HG03097 (cell line): ENCODE results near the gene LGR6.

Experiments used
- ATAC-seq: cut with Tn5 transposase; IDR thresholded peaks from one replicate; pipeline ENCODE4 v1.9.1; 2021; ENCODE audit not compliant: unreplicated experiment, low FRiP score

The LGR6 gene

DNA sequence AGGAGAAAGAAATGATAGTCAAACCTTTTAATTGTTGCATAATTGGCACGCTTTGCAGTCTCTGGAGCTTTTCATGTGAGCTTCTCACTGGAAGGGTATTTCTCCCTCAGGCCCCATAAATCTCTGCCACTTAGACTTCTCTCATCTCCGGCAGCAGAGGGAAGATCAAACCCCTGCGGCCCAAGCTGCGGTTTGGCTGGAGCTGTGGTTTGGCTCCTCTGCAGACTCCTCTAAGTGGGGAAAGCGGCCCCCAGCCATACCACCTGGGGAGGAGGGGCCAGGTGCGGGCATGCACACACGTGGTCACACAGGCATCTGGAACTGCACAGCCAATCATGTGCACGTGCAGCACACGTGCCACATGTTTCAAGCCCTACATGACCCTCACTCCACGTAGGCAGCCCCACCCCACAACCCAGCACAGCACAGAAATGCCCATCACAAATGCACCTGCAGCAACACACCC, 89.8 kb downstream of the LGR6 start:
- ATAC-seq = no peak

DNA sequence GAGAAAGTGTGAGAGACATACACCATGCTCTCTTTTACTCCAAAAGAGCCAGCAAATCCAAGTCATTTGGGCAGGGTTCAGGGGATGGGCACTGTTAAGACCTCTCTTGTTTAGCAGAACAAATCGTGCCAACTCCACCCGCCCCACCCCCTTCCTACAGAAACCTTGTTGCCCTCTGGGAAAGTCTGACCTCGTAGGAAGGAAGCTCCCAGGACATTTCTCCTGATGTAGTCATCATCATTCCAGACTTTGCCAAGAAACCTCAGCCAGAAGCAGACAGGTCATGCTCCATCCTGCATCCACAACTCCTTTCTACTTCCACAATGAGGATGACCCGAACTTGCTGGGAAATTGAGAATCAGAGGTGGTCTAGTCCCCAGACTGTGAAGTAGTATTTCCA, 90.4 kb downstream of the LGR6 start:
- no peak for ATAC-seq

DNA sequence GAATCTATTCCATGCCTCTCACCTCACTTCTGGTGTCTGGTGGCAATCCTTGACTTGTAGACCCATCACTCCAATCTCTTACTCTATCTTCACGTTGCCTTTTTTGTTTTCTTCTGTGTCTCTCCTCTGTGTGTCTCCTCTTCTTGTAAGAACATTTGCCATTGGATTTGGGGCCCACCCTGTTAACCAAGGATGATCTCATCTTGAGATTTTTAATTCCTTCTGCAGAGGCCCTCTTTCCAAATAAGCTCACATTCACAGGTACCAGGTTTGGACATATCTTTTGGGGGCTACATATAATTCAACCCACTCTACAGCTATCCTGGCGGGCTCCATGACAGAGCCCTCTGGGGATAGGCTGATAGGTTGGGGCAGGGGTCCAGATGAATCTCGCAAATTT, 92.3 kb downstream of the LGR6 start:
- ATAC-seq = no peak

DNA sequence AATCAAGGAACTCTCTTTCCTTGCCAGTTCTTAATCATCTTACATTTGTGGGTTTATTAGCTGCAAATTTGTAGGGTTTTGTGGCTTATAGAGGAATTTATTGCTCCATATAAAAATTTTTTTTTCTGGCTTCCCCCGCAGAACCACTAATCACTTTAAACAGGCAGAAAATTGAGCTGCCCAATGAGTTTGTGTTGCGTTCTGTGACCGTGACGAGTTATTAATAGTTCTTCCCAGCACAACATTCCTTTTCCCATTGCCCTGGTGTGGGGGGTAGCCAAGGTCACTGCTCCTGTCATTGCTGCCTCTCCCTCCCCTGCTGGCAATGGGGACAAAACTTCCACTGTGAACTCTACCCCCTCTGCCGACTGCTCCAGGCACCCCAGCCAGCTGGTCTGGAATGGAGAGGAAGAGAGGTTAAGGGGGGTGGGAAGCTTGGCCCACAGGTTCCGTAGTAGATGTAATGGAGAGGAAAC, 93.1 kb downstream of the LGR6 start:
- ATAC-seq = no peak

DNA sequence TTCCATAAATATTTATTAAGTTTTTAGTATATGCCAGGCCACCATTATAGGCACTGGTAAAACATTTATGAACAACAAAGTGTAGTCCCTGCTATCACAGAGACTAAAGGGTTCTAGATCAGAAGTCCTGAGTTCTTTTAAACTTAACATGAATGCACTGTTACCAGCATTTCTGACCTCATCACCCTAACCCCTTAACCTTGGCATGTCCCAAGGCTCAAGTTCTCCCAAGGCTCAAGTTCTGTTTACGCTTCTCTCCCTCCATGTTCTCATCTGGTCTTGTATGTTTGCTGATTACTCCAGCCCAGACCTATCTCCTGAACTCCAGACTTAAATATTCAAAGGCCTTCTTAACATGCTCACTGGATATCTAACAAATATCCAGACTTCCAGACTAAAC, 93.6 kb downstream of the LGR6 start:
- no peak for ATAC-seq

DNA sequence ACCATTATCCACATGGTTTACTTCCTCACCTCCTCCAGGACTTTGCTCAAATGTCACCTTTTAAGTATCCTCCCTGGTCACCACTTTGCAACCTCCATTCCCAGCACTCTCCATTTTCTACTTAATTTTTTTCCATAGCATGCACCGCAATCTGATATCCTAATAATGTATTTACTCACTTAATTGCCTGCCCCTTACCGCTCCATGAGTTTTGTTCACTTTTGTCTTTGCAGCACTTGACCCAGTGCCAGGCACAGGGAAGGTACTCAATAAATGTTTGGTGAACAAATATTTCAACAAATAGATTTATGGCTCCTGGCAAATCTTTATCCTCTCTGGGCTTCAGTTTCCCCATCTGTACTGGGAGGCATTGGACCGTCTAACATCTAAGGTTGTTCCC, 94.6 kb downstream of the LGR6 start:
- no peak for ATAC-seq

DNA sequence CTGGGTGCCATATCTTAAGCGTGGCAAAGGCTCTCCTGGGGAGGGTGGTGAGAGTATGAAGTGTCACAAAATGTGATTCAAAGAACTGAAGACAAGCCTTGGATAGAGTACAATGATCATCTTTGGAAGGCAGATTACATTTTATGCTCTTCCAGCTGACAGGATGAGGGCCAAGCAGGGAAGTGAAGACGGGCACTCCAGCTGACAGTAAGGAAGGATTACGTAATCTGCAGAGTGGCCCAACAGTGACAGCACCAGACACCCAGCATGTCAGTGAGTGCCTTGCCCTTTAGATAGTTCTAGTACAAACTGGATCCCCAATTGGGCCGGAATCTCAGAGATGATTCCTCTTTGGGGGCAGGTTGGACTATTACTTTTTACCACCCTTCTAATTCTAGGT, 95.4 kb downstream of the LGR6 start:
- ATAC-seq = no peak

DNA sequence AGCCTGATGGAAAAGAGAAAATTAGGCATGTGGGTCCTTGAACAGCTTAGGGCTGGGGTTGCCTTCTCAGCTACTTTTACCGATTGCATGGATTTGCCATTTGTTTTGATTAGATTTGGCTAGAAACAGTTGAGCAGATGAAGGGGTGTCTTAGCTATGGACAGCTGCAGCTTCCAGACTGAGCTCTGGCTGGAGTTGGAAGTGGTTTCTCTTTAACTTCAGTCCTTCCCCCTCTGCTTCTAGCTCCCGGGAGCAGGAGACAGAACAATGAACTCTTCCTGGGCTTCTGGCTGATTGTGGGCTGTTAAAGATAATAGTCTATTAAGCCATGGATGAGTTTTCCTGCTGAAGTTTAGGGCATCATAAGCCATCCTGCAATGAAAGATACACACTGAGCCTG, 97.4 kb downstream of the LGR6 start:
- ATAC-seq = no peak

DNA sequence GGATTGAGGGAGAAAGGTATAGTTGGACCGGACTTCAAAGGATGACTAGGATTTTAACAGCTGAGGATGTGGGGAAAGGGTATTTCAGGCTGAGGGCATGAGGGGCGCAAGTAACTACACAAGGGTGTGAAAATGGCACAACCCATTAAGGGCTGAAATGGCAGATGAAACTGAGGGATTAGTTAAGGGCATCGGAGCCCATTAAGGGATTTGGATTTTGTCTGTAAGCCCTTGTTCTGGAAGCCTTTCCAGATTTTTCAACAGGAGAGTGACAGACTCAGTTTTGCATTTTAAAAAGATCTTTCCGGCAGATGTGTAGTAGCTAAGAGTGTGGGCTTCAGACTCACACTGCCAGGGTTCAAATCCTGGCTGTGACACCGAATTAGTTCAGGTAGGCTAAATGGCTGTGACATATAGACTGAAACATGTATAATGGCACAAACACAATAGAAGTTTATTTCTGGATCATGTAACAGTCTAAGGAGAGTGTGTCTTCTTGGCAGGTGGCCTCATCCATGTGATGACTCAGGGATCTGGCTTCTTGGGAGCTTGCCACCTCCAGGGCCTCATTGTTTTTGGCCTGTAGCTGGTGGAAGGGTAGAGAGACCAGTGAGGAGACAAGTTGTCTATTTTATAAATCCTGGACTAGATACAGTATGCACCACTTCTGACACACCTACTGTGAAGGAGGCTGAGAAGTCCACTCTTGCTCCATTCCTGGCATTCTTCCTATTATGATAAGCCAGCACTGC, 98.5 kb downstream of the LGR6 start:
- ATAC-seq = no peak

DNA sequence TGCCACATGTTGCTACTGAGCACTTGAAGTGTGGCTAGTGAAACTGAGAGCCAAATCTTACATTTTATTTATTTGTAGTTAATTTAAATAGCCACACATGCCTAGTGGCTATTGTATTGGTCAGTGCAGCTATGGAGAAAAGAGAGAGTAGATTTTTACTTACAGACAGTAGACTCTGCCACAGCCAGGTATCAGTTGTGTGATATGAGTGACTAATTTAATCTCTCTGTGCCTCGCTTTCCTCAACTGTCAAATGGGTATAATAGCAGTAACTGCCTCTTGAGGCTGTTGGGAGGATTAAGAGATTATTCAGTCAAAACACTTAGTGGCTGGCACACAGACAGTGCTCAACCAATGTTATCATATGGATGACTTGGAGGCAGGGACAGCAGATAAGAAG, 99.2 kb downstream of the LGR6 start:
- no peak for ATAC-seq

DNA sequence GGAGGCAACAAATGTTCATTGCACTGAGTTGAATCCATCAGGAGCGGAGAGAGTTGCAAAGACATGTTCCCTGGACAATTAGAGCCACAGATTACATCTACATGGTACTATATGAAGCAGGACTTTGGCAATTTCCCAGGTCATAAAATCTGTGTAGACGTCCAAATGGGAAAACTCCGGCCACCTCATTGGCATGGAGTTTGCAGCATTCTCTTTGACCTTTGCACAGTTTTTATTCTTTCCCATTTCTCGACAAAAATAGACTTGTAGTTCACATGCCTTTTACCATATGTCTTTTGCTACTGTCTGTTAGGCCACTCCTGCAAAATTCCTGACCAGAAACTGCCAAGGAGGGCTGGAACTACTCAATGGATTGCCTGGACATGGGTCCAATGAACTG, 100.0 kb downstream of the LGR6 start:
- no peak for ATAC-seq

DNA sequence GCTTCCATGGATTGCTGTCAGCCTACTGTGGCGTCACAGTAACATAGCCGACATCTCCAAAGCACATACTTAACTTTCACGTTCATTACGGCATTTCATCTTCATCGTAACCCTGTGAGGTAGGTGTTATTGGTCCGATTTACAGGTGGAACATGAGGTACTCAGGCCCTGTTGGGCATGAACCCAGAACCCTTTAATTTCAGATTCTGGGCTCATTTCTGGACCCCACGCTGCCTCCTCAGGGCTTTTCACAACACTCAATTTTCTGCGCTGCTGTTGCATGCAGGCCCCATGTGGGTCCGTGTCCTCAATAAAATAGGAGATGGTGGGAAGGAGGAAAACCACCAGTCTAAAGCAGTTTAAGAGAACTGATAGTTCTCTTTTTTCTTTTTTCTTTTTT, 108.6 kb downstream of the LGR6 start:
- no peak for ATAC-seq

DNA sequence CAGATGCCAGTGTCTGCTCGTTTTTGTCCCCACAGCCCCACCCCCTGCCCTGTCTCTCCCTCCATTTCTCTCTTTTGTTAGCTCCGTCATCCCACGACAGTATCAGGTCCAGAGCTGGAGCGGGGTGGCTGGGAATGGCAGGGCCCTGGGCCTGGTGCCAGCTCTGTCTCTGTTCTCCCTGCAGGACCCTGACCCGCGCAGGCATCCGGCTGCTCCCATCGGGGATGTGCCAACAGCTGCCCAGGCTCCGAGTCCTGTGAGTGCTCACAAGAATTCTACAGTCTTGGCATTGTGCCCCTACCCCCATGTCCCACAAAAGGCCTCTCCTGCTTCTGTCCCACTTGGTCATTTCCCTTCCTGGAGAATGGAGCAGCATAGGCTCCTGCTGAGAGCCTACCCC, 110.8 kb downstream of the LGR6 start:
- ATAC-seq = no peak

DNA sequence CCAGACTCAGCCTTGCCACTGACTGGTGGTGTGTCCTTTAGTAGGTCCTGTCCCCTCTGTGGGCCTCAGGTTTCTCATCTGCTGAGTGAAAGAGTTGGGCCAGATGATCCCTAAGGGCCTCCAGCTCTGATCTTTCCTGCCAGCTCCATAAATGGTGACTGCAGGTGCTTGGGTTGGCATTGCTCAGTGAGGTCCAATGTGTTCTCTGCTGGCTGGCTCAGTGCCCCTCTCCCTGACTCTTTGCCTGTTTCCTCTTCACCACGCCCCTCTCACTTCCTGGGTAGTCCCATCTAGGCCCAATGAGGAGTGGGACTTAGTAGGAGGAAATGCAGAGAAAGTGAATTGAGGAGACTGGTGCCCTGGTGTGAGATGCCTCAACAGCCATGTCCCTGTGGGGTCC, 111.6 kb downstream of the LGR6 start:
- ATAC-seq = no peak

DNA sequence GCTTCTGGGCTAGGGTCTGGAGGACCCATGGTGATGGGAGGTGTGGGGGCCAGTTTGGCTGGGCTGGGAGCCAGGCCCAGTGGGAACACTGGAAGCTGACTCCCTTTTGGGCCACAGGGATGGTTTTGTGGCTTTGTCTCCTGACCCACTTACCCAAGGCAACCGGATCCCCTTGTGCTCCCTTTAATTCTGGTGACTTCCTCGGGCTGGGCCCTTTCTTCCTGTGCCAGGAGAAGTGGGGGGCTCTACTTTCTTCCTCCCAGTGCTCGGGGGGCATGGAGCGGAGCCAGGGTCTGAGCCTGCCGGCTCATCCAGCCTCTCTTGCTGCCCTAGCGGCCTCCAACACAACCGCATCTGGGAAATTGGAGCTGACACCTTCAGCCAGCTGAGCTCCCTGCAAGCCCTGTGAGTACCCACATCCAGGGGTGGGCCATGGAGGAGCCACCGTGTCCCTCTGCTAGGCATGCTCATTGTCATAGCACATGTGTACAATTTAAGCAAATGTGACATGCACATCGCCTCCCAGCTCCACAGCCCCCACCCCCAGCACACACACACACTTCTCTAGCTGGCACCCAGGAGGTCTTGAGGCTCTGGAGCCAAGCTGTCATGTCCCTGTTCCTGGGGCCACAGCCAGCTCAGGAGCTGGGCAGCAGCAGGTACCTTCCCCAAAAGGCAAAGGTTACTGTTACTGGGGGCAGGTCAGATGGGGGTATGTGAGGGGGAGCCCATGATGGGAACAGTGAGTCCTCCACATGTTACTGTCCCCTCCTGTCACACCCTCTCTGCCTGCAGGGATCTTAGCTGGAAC, 113.1 kb downstream of the LGR6 start:
- ATAC-seq = no peak

DNA sequence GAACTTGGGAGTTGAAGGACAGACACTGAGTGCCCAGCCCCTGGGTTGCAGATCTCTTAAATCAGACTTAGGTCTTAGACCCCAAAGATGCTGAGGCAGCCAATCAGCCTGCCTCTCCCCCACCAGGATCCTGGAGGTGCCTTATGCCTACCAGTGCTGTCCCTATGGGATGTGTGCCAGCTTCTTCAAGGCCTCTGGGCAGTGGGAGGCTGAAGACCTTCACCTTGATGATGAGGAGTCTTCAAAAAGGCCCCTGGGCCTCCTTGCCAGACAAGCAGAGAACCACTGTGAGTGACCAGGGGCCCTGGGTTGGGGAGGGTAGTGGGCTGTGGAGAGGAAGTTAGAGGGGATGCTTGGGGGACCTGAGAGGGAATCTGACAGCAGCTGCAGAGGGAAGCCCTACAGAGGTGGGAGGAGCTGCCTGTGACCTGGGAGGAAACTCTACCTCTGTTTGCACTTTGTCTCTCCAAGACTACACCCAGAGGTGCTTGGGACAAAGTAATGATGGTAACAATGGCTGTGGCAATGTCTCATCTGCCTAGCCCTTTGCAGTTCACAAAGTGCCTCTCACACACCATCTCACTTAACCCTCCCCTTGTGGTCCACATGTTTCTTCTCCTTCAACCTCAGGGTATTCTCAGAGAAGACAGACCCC, 116.6 kb downstream of the LGR6 start:
- no peak for ATAC-seq

DNA sequence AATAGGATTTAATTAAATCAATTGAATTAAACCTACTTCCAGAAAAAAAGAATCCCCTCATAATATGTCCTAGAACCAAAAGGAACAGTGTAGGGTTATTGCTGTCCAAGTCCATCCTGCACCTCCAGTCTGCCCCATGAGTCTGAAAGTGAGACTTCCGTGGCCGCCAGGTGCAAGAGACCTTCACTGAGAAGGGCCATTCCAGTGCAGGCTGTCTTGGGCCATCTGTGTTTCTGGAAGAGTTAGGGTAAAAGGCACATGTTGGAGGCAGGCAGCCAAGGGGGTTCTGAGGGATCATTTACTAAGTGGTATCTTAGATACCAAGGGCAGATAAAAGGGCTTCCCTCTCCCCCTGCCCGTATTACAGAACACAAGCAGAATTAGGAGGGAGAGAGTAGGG, 117.1 kb downstream of the LGR6 start:
- ATAC-seq = no peak

DNA sequence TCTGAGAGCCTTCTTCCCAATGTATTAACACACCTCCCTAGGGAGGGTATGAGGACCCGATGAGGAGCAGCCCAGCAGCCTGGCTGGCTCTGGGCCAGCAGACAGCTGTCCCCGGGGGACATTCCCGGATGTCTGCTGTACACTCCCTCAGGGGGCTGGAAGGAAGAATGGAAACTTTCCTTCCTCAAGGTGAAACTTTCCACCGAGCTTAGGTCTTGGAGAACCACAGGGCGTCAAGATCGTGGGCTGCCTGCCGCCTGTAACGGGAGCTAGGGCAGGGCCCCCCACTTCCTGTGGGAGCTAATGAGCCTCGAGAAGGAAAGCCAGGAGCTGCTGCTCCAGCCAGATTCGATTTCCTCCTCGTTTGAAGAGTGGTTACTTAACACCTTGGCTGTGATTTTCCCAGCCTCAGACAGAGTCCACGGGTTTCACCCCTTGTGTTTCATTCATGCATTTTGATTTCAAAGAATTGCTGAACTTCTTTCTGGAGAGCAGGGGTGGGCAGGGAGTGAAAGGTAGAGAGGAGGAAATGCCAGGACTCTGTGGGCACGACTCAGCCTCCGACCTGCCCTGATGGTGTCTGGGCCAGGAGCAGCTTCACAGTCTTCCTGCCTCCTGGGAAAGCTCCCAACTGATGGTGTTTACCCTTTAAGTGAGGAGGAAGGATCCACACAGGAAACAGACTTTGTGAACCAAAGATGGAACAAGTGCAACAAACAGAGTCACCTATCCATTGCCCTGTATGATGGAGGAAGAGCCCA, 118.5 kb downstream of the LGR6 start:
- ATAC-seq = no peak

DNA sequence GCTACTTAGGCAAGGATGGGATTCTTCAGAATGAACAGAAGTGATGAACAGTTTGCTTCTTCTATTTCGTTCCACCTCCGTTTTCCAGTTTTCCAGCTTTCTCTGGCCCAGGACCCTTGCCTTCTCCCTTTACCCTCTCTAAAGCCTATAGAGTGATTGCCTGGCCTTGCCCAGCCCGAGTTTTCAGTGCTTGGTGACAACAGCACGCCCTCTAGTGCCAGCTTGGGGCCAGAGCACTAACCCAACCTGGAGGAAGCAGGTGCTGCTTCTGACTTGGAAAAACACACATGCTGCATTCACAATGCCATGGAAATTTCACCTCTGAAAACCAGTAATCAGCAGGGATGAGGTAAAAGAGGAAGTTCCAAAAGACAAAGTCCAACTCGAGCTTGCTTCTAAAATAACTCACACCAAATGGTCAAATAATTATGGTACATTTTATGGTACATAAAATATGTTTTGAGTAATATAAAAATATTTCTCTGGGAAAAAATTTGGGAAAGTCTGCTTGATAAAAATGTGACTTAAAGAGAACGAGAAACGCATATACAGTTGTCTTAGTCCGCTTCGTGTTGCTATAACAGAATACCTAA, 122.1 kb downstream of the LGR6 start:
- ATAC-seq = no peak

DNA sequence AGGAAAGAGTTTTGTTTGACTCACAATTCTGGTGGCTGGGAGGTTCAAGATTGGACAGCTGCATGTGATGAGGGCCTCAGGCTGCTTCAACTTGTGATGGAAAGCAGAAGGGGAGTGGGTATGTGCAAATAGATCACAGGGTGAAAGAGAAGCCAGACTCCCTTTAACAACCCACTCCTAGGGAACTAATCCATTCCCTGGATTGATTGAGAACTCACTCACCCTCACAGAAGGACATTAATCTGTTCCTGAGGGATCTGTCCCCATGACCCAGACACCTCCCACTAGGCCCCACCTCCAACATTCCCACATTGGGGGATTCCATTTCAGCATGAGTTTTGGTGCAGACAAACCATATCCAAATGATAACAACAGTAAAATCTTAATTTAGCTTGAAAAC, 122.6 kb downstream of the LGR6 start:
- no peak for ATAC-seq
